Epithelial cell of esophagus (primary cell): ENCODE data around the gene USE1.

Experiments used
- DNase-seq: peaks from one replicate; pipeline ENCODE4 v3.0.0; 2010; ENCODE audit warnings: low read depth
- H3K4me3 ChIP-seq: 2 replicates; pipeline ENCODE4 v1.5.1; 2011; ENCODE audit warnings: mild to moderate bottlenecking, low read length, control low read depth
- TF ChIP-seq, protein P1 (sequence below): IDR thresholded peaks from 2 replicates; pipeline ENCODE4 v1.5.1; 2011; ENCODE audit warnings: low read depth, mild to moderate bottlenecking, low read length, control low read depth, inconsistent platforms; ENCODE audit not compliant: insufficient read depth; ENCODE audit errors: missing control alignments

USE1 gene

DNA sequence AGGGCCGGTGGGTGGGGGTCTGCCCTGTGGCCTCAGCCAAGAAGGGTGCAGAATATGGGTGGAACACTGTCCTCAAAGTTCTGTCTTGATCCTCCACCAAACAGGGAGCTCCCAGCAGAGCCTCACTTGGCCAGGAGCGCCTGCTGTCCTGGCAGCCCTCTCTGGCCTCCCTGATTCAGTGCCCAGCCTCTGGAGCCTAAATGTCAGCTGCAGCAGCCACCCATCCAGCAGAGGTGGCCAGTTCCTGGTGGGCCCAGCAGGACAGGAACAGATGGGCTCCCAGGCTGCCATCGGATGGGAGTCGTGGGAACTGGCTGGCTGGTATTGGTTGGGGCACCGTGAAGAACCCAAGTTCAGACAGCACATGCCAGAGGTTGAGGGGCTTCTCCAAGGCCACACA, 1.8 kb upstream of the USE1 start:
- H3K4me3 ChIP-seq = no peak overlapping the region
- no peak for DNase-seq
- TF ChIP-seq, protein P1, sequence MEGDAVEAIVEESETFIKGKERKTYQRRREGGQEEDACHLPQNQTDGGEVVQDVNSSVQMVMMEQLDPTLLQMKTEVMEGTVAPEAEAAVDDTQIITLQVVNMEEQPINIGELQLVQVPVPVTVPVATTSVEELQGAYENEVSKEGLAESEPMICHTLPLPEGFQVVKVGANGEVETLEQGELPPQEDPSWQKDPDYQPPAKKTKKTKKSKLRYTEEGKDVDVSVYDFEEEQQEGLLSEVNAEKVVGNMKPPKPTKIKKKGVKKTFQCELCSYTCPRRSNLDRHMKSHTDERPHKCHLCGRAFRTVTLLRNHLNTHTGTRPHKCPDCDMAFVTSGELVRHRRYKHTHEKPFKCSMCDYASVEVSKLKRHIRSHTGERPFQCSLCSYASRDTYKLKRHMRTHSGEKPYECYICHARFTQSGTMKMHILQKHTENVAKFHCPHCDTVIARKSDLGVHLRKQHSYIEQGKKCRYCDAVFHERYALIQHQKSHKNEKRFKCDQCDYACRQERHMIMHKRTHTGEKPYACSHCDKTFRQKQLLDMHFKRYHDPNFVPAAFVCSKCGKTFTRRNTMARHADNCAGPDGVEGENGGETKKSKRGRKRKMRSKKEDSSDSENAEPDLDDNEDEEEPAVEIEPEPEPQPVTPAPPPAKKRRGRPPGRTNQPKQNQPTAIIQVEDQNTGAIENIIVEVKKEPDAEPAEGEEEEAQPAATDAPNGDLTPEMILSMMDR = no peak

DNA sequence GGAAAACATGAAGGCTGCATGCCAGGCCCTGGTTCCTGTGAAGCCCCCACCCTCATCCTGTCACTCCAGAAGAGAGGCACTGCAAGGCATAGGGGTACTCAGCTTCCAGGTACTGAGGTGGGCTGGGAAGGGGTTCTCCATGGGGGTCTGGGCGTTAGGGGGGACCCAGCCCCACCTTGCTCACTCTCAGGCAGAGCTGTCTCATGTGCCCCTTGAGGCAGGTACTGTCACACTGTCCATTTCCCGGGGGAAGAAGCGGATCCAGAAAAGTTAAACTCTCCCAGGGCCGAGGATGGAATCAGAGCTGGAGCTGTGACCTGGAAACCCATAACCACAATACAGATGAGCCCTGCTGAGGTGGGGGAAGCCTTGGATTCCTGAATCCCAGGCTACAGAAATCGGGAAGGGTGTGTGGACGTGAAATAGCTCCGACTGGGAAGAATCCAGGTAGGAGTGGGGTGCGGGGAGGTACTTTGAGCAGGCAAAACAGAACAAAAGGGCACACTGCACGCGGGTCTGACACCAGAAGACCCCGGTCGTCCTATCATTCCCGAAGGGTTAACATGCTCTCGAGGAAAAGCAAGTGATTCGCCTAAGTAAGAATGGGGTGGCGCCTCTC, 540 bp upstream of the USE1 start:
- DNase-seq = no peak
- peak overlapping the region; percentile 75 for H3K4me3 ChIP-seq
- TF ChIP-seq, protein P1 = no peak

- no peak for DNase-seq
- TF ChIP-seq, protein P1 = no peak
- peak overlapping the region; percentile 75 for H3K4me3 ChIP-seq
Observed at GRCh38 chr19:17216058-17216670, 1.0 kb downstream of the USE1 start.

DNA sequence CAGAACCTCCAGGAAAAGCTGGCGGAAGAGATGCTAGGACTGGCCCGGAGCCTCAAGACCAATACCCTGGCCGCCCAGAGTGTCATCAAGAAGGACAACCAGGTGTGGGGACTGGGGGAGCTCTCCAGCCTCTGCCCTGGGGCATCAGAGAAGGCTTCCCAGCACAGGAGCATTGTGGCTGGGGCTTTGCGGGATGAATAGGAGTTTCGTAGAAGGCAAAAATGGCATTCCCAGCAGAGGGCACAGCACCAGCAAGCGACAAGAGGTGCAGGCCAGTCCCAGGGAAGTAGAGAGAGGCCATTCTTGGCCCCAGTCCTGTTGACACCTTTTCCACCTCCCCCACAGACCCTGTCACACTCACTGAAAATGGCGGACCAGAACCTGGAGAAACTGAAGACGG, 4.1 kb downstream of the USE1 start:
- TF ChIP-seq, protein P1 = no peak
- no peak for DNase-seq
- no peak overlapping the region for H3K4me3 ChIP-seq

DNA sequence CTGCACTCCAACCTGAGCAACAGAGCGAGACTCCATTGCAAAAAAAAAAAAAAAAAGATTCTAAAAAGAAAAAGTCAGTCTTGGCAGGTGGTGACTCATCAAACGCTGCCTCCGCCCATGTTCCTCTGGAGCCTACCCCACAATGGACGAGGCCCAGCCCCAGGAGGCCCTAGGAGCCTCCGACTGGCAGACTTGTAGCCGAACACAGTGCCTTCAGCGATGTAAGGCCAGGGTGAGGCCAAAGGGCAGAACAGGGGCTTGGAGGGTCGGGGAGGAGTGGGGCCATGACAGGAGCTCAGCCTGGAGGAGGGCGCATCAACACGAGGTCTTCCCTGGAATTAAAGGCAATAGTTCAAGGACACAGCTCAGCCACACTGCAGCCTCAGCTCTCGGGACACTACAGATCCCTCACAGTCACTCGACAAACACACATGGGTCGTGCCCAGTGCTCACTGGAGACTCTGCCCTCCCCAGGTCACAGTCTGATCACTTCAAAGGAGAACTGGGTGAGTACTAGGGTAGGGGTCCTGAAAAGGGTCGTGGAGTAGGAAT, 5.1 kb downstream of the USE1 start:
- no peak overlapping the region for H3K4me3 ChIP-seq
- TF ChIP-seq, protein P1 = no peak
- peak; percentile 73 for DNase-seq

GRCh38 chr19:17225053-17225452, 9.9 kb downstream of the USE1 start:
- TF ChIP-seq, protein P1 = no peak
- H3K4me3 ChIP-seq = no peak overlapping the region
- no peak for DNase-seq
